IMR-90 (cell line): ENCODE measurements around the gene VASN. TPM values are rescaled to one million over a fixed set of nuclear protein-coding genes. Genes with fewer than 3 reads are reported as not detected.

Experiments
- ATAC-seq: fragments of 200-7000 bp; cut with Tn5 transposase; 2 replicates; pipeline ENCODE4 v1.9.1; 2020; ENCODE audit warnings: low read depth, mild to moderate bottlenecking, moderate library complexity
- BruUV-seq: library from RNA; stranded (reverse); fragments of 400-500 nt; replicated peaks from 2 replicates; lab custom pipeline; 2021; lab: Mats Ljungman, UMichigan
- CTCF ChIA-PET: fragments of 300-600 bp; formaldehyde crosslinking; extraction: SDS; loops from one replicate; lab custom pipeline; 2021; ENCODE audit warnings: antibody characterized with exemption; lab: Yijun Ruan, JAX
- POLR2A ChIA-PET: fragments of 300-600 bp; sonication (Branson Sonifier 250); formaldehyde crosslinking; loops from one replicate; lab custom pipeline; 2022; ENCODE audit warnings: antibody characterized with exemption; ENCODE audit not compliant: unreplicated experiment; lab: Charles Lee
- DNase-seq: peaks from one replicate; pipeline ENCODE4 v3.0.0; 2013
- H2AFZ ChIP-seq: replicated peaks from 2 replicates; pipeline ENCODE3; 2013; ENCODE audit warnings: low read length, mild to moderate bottlenecking; ENCODE audit not compliant: poor library complexity
- H2AK5ac ChIP-seq: 2 replicates; pipeline ENCODE4 v1.6.1; 2013; ENCODE audit warnings: low read depth, low read length, inconsistent platforms
- H2AK9ac ChIP-seq: replicated peaks from 2 replicates; pipeline ENCODE3; 2013; ENCODE audit warnings: mild to moderate bottlenecking, low read depth, low read length, moderate library complexity; ENCODE audit not compliant: poor library complexity
- H2BK120ac ChIP-seq: 2 replicates; pipeline ENCODE4 v1.6.1; 2013; ENCODE audit warnings: low read depth, low read length, inconsistent platforms
- H2BK15ac ChIP-seq: 3 replicates; pipeline ENCODE4 v1.6.1; 2013; ENCODE audit warnings: low read depth, low read length, inconsistent platforms
- H2BK20ac ChIP-seq: 2 replicates; pipeline ENCODE4 v1.6.1; 2013; ENCODE audit warnings: low read depth, mild to moderate bottlenecking, inconsistent platforms, low read length, moderate library complexity
- H2BK5ac ChIP-seq: 2 replicates; pipeline ENCODE4 v1.6.1; 2013; ENCODE audit warnings: mild to moderate bottlenecking, low read depth, low read length, inconsistent platforms; ENCODE audit not compliant: poor library complexity, severe bottlenecking
- H3K14ac ChIP-seq: replicated peaks from 2 replicates; pipeline ENCODE4 v1.6.1; 2013; ENCODE audit warnings: low read depth, low read length, inconsistent platforms
- H3K18ac ChIP-seq: 2 replicates; pipeline ENCODE4 v1.6.1; 2013; ENCODE audit warnings: low read depth, low read length, control low read depth
- H3K23ac ChIP-seq: 2 replicates; pipeline ENCODE4 v1.6.1; 2013; ENCODE audit warnings: low read depth, low read length, inconsistent platforms
- H3K27ac ChIP-seq: 2 replicates; pipeline ENCODE4 v1.5.1; 2013; ENCODE audit warnings: mild to moderate bottlenecking, control low read depth, low read length; ENCODE audit not compliant: insufficient read depth
- H3K27me3 ChIP-seq: 2 replicates; pipeline ENCODE4 v1.6.1; 2013; ENCODE audit warnings: low read length; ENCODE audit not compliant: control insufficient read depth, insufficient read depth
- H3K36me3 ChIP-seq: 2 replicates; pipeline ENCODE4 v1.6.1; 2013; ENCODE audit warnings: low read length, mixed read lengths; ENCODE audit not compliant: control insufficient read depth, insufficient read depth
- H3K4ac ChIP-seq: 2 replicates; pipeline ENCODE4 v1.6.1; 2013; ENCODE audit warnings: low read depth, low read length, inconsistent platforms
- H3K4me1 ChIP-seq: 2 replicates; pipeline ENCODE4 v1.6.1; 2013; ENCODE audit warnings: low read length, mixed read lengths; ENCODE audit not compliant: control insufficient read depth, insufficient read depth
- H3K4me2 ChIP-seq: 2 replicates; pipeline ENCODE4 v1.6.1; 2013; ENCODE audit warnings: low read depth, mild to moderate bottlenecking, control low read depth, low read length, moderate library complexity
- H3K4me3 ChIP-seq: 2 replicates; pipeline ENCODE4 v1.5.1; 2013; ENCODE audit warnings: low read depth, mild to moderate bottlenecking, control low read depth, low read length, moderate library complexity; ENCODE audit not compliant: insufficient read depth
- H3K56ac ChIP-seq: 2 replicates; pipeline ENCODE4 v1.6.1; 2013; ENCODE audit warnings: low read length, inconsistent platforms; ENCODE audit not compliant: insufficient read depth; ENCODE audit errors: extremely low read depth
- H3K79me1 ChIP-seq, 2 experiments: 2 replicates each; pipeline ENCODE4 v1.6.1; 2013; ENCODE audit warnings: low read length in 2 of 2, inconsistent platforms in 1 of 2, low read depth in 1 of 2
- H3K9ac ChIP-seq: 2 replicates; pipeline ENCODE4 v1.6.1; 2013; ENCODE audit warnings: low read depth, low read length, control low read depth
- H3K9me1 ChIP-seq: 2 replicates; pipeline ENCODE4 v1.6.1; 2013; ENCODE audit warnings: low read length, inconsistent platforms; ENCODE audit not compliant: insufficient read depth
- H3K9me3 ChIP-seq: 2 replicates; pipeline ENCODE4 v1.6.1; 2013; ENCODE audit warnings: low read length; ENCODE audit not compliant: control insufficient read depth, insufficient read depth
- H4K20me1 ChIP-seq: 2 replicates; pipeline ENCODE4 v1.6.1; 2013; ENCODE audit warnings: low read length, inconsistent platforms; ENCODE audit not compliant: insufficient read depth
- H4K5ac ChIP-seq: 2 replicates; pipeline ENCODE4 v1.6.1; 2013; ENCODE audit warnings: mild to moderate bottlenecking, low read depth, low read length, control low read depth
- H4K8ac ChIP-seq, 2 experiments: 2 replicates each; pipeline ENCODE4 v1.6.1; 2013; ENCODE audit warnings: low read depth in 2 of 2, low read length in 2 of 2, control low read depth in 1 of 2, inconsistent platforms in 1 of 2
- H4K91ac ChIP-seq: 2 replicates; pipeline ENCODE4 v1.6.1; 2013; ENCODE audit warnings: low read depth, low read length, inconsistent platforms; ENCODE audit not compliant: insufficient read depth
- BHLHE40 ChIP-seq: fragments of 150-350 bp; IDR thresholded peaks from 2 replicates; pipeline ENCODE4 v1.6.1; 2016; ENCODE audit warnings: mild to moderate bottlenecking, low read depth, low read length
- CEBPB ChIP-seq: IDR thresholded peaks from 2 replicates; pipeline ENCODE4 v1.6.1; 2012; ENCODE audit warnings: low read depth, low read length, improper control_type of control experiment
- CHD1 ChIP-seq: IDR thresholded peaks from 2 replicates; pipeline ENCODE4 v1.6.1; 2012; ENCODE audit warnings: low read depth, low read length, improper control_type of control experiment
- CTCF ChIP-seq: conservative IDR thresholded peaks from 2 replicates; pipeline ENCODE4 v1.5.1; 2012; ENCODE audit warnings: mild to moderate bottlenecking, low read depth, low read length, improper control_type of control experiment
- ELK1 ChIP-seq: fragments of 150-350 bp; IDR thresholded peaks from 2 replicates; pipeline ENCODE4 v1.6.1; 2016; ENCODE audit warnings: low read depth, mild to moderate bottlenecking, low read length, moderate library complexity, borderline replicate concordance
- FOS ChIP-seq: fragments of 150-350 bp; IDR thresholded peaks from 2 replicates; pipeline ENCODE4 v1.6.1; 2016; ENCODE audit warnings: low read depth, low read length
- MAFK ChIP-seq: IDR thresholded peaks from 2 replicates; pipeline ENCODE4 v1.6.1; 2012; ENCODE audit warnings: low read depth, low read length, improper control_type of control experiment
- MAZ ChIP-seq: IDR thresholded peaks from 2 replicates; pipeline ENCODE4 v1.6.1; 2012; ENCODE audit warnings: low read depth, mild to moderate bottlenecking, low read length, improper control_type of control experiment, moderate library complexity, borderline replicate concordance
- MXI1 ChIP-seq: IDR thresholded peaks from 2 replicates; pipeline ENCODE4 v1.6.1; 2012; ENCODE audit warnings: low read depth, mild to moderate bottlenecking, low read length, moderate library complexity, borderline replicate concordance
- NFE2L2 ChIP-seq: fragments of 150-350 bp; IDR thresholded peaks from 2 replicates; pipeline ENCODE4 v1.6.1; 2016; ENCODE audit warnings: low read depth, mild to moderate bottlenecking, low read length
- POLR2A ChIP-seq: IDR thresholded peaks from 2 replicates; pipeline ENCODE4 v1.6.1; 2012; ENCODE audit warnings: mild to moderate bottlenecking, low read depth, low read length
- RAD21 ChIP-seq: IDR thresholded peaks from 2 replicates; pipeline ENCODE4 v1.6.1; 2012; ENCODE audit warnings: low read length, improper control_type of control experiment
- RCOR1 ChIP-seq: IDR thresholded peaks from 2 replicates; pipeline ENCODE4 v1.6.1; 2012; ENCODE audit warnings: mild to moderate bottlenecking, low read length, improper control_type of control experiment; ENCODE audit not compliant: insufficient replicate concordance
- RFX5 ChIP-seq: IDR thresholded peaks from 2 replicates; pipeline ENCODE4 v1.8.0; 2012; ENCODE audit warnings: low read depth, mild to moderate bottlenecking, low read length, moderate library complexity
- SMC3 ChIP-seq: fragments of 150-350 bp; IDR thresholded peaks from 2 replicates; pipeline ENCODE4 v1.6.1; 2016; ENCODE audit warnings: low read depth, mild to moderate bottlenecking, antibody characterized with exemption, low read length, moderate library complexity
- USF2 ChIP-seq: fragments of 150-350 bp; IDR thresholded peaks from 2 replicates; pipeline ENCODE4 v1.6.1; 2017; ENCODE audit warnings: mild to moderate bottlenecking, antibody characterized with exemption, low read length, low read depth
- WGBS, 2 experiments: methylation state at CpG; one replicate each; pipeline versions ENCODE4 v1.1.5 to v1.1.7; 2013; ENCODE audit warnings: missing lambda C conversion rate in 2 of 2; ENCODE audit not compliant: insufficient read length in 1 of 2; ENCODE audit errors: extremely low coverage in 2 of 2; 5-methylcytosine and 5-hydroxymethylcytosine counted together
- dilution Hi-C: fragments of 300-500 bp; cut with HindIII; formaldehyde crosslinking; loops from one replicate; pipeline ENCODE4 v1.14.3; 2018; ENCODE audit warnings: low sequenced_read_pairs; ENCODE audit not compliant: unreplicated experiment
- in situ Hi-C: fragments of 300-500 bp; cut with MboI; formaldehyde crosslinking; loops from 3 replicates; pipeline ENCODE4 v1.14.3; 2019; ENCODE audit warnings: low sequenced_read_pairs, inconsistent platforms, mixed read lengths
- intact Hi-C: fragments of 100-400 bp; cut with micrococcal nuclease; formaldehyde crosslinking; loops from 2 replicates; pipeline ENCODE4 v1.10.0; 2022
- polyA plus RNA-seq, 3 experiments: library from polyadenylated mRNA; depleted of rRNA; stranded (reverse); fragments of >200 nt; gene quantifications; 2 replicates each; pipeline ENCODE4 v1.2.3, GENCODE V29; 2012; ENCODE audit warnings: low replicate concordance in 1 of 3
- total RNA-seq: library from RNA; depleted of rRNA; stranded (reverse); fragments of >200 nt; gene quantifications from 2 replicates; pipeline ENCODE4 v1.2.3, GENCODE V29; 2012

Gene VASN
- total and polyA plus RNA-seq, 2 of the 4 experiments (the other 2 are of a cell fraction) = 9.3 to 87.2 TPM

- Histone ChIP-seq H3K4ac (no peak overlapping the region), H3K9me3 (no peaks in the 10 kb centered on the region), H3K27ac (no peak overlapping the region), H2BK5ac (no peak overlapping the region), H3K9me1 (peaks cover 19% of the 10 kb centered on the region), H3K23ac (no peak overlapping the region), H3K18ac (no peak overlapping the region), H3K9ac (no peak overlapping the region), H4K5ac (no peak overlapping the region), H3K27me3 (no peaks in the 10 kb centered on the region), H4K20me1 (peaks cover 5% of the 10 kb centered on the region; the same call in 1 of the 2 replicates), H3K14ac (no peak overlapping the region), H2BK120ac (no peak overlapping the region), H2BK15ac (no peak overlapping the region), H2AFZ (no peak overlapping the region), H3K4me2 (no peak overlapping the region), H4K91ac (no peak overlapping the region), H4K8ac (no peak overlapping the region), H2AK5ac (no peak overlapping the region; the same call in 1 of the 2 replicates), H3K4me3 (no peak overlapping the region), H2BK20ac (no peak overlapping the region), H3K4me1 (peaks cover 19% of the 10 kb centered on the region), H3K56ac (no peak overlapping the region), H2AK9ac (no peak overlapping the region), H3K79me1 (peaks cover 0 to 30% of the 10 kb centered on the region in 2 experiments; a peak in 2 of 4 replicates), H3K36me3 (peaks cover 4% of the 10 kb centered on the region; the same call in 1 of the 2 replicates)
- dilution Hi-C loops = no loop called here
- ATAC-seq = no peak
- CTCF ChIA-PET = interaction anchor here (0.5 kb wide), 1 partner anchor 36 kb away, joined by 4 read pairs; no protein-coding TSS in a partner anchor
- 98% methylated on average over 7 of the region's 12 CpGs; no CpG with 5 or more reads in 1 of the 2 experiments for WGBS, 2 experiments
- in situ Hi-C loops = no loop called here
- intact Hi-C loops = no loop called here
- BruUV-seq = no TSS peak
- no peak for DNase-seq
- POLR2A ChIA-PET = no interaction called here
- no peak for TF ChIP-seq CTCF
- no peak for TF ChIP-seq RCOR1
- no peak for TF ChIP-seq MAZ
- no peak for TF ChIP-seq RFX5
- no peak for TF ChIP-seq SMC3
- TF ChIP-seq MXI1 = no peak
- no peak for TF ChIP-seq RAD21
- no peak for TF ChIP-seq USF2
- TF ChIP-seq MAFK = no peak
- no peak for TF ChIP-seq CHD1
- TF ChIP-seq ELK1 = no peak
- no peak for TF ChIP-seq CEBPB
- TF ChIP-seq FOS = no peak
- no peak for TF ChIP-seq NFE2L2
- TF ChIP-seq BHLHE40 = no peak
- no peak for TF ChIP-seq POLR2A
Measured at GRCh38 chr16:4365615-4366014, 6.0 kb upstream of the VASN start.
